Activated B cell treated with CpG ODN at 0.5 μM for 24 hours (primary cell): Measurements from ENCODE around the gene MAVS. TPM values are rescaled to one million over a fixed set of nuclear protein-coding genes. Genes with fewer than 3 reads are reported as not detected.
"Not testable (repeated sequence)": the region's sequence is repeated elsewhere in the genome, so short reads cannot be mapped to it uniquely, and the experiment has no call there.

Source experiments
- ATAC-seq: fragments of 200-7000 bp; cut with Tn5 transposase; one replicate; pipeline ENCODE4 v1.10.0; 2021; ENCODE audit warnings: low read depth, mild to moderate bottlenecking, moderate library complexity
- CTCF ChIA-PET: fragments of 350-600 bp; sonication (Branson Sonifier 250); formaldehyde crosslinking; loops from one replicate; lab custom pipeline; 2021; ENCODE audit warnings: antibody characterized with exemption; lab: Charles Lee
- POLR2A ChIA-PET: fragments of 350-600 bp; sonication (Branson Sonifier 250); formaldehyde crosslinking; loops from one replicate; lab custom pipeline; 2021; ENCODE audit warnings: antibody characterized with exemption; lab: Charles Lee
- DNase-seq: peaks from one replicate; pipeline ENCODE4 v3.0.0; 2022
- H3K27ac Mint-ChIP-seq: one replicate; pipeline ENCODE4 v1.8.0; 2020; ENCODE audit warnings: mixed read lengths
- H3K27me3 Mint-ChIP-seq: one replicate; pipeline ENCODE4 v1.8.0; 2021; ENCODE audit warnings: mixed read lengths
- H3K36me3 Mint-ChIP-seq: one replicate; pipeline ENCODE4 v1.8.0; 2021; ENCODE audit warnings: low read depth, mixed read lengths
- H3K4me1 Mint-ChIP-seq: one replicate; pipeline ENCODE4 v1.8.0; 2021; ENCODE audit warnings: mixed read lengths
- H3K4me3 Mint-ChIP-seq: one replicate; pipeline ENCODE4 v1.8.0; 2020; ENCODE audit warnings: mild to moderate bottlenecking, mixed read lengths
- H3K9me3 Mint-ChIP-seq: one replicate; pipeline ENCODE4 v1.8.0; 2020; ENCODE audit warnings: mixed read lengths
- CTCF ChIP-seq: fragments of 200-600 bp; IDR thresholded peaks from one replicate; pipeline ENCODE4 v1.8.0; 2022; ENCODE audit warnings: antibody characterized with exemption, mild to moderate bottlenecking
- intact Hi-C: fragments of 100-400 bp; cut with micrococcal nuclease; formaldehyde crosslinking; loops from one replicate; pipeline ENCODE4 v1.15.1; 2024
- total RNA-seq: library from RNA; stranded (reverse); gene quantifications from 2 replicates; pipeline ENCODE4 v1.2.3, GENCODE V29; 2022

MAVS gene
- total RNA-seq, 1 donor from 2014 or later = 39.7 TPM

GRCh38 chr20:3890999-3891929 lies 44.6 kb downstream of the MAVS start:
- Mint-ChIP-seq H3K27me3 (no peaks in the 10 kb centered on the region), H3K9me3 (no peaks in the 10 kb centered on the region), H3K4me3 (peak overlapping the region; percentile 97), H3K27ac (peak overlapping the region; percentile 92), H3K4me1 (peaks cover 66% of the 10 kb centered on the region), H3K36me3 (peaks cover 35% of the 10 kb centered on the region)
- DNase-seq = no peak
- no peak for TF ChIP-seq CTCF
- intact Hi-C loops = loop anchor here (2.0 kb wide), 1 partner anchor 16 kb away; no protein-coding TSS in a partner anchor
- CTCF ChIA-PET = interaction anchor here (1.4 to 1.9 kb wide), 2 partner anchors 10 to 194 kb away, joined by 3 to 9 read pairs; no protein-coding TSS in a partner anchor
- no peak for ATAC-seq
- POLR2A ChIA-PET = interaction anchor here (0.5 to 2.7 kb wide), 9 partner anchors 8 to 195 kb away, joined by 3 to 13 read pairs (median 4); partner anchors contain the start of genes ADISSP and AP5S1

DNA sequence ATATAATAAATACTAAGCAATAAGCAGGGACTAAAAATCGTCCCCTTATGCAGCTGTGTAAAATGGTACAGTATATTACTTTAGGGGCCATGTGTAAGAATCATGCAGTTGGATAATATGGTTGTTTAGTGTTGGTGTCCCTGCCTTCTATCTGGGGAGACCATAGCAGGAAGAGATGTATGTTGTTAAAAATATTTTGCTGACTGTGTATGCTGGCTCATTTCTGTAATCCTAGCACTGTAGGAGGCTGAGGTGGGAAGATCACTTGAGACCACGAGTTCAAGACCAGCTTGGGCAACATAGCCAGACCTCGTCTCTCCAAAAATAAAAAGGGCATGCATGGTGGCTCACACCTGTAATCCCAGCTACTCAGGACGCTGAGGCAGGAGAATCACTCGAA lies 48.2 kb downstream of the MAVS start:
- H3K27ac Mint-ChIP-seq = no peak overlapping the region
- CTCF ChIA-PET = no interaction called here
- no peak for ATAC-seq
- TF ChIP-seq CTCF = no peak
- H3K36me3 Mint-ChIP-seq = peaks cover 33% of the 10 kb centered on the region
- peaks cover 82% of the 10 kb centered on the region for H3K4me1 Mint-ChIP-seq
- POLR2A ChIA-PET = interaction anchor here (0.5 to 0.9 kb wide), 5 partner anchors 9 to 1022 kb away, joined by 3 to 12 read pairs (median 6); no protein-coding TSS in a partner anchor
- intact Hi-C loops = no loop called here
- no peaks in the 10 kb centered on the region for H3K27me3 Mint-ChIP-seq
- DNase-seq = no peak
- no peaks in the 10 kb centered on the region for H3K9me3 Mint-ChIP-seq
- peak overlapping the region; percentile 19 for H3K4me3 Mint-ChIP-seq

DNA sequence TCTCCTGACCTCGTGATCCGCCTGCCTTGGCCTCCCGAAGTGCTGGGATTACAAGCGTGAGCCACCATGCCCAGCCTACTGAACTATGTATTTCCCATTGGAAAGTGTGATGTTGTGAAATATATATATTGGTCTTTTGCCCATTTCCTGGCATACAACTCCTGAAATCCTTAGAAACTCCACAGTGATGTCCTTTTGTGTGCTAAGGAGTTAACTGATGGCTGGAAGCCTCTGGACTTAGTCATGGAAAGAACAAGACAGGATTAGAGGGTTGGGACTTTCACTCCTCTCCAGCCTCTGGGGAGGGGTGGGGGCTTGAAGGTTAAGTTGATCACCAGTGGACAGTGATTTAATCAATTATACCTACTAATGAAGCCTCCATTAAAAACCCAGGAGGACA lies 49.7 kb downstream of the MAVS start:
- Mint-ChIP-seq H3K9me3 (no peaks in the 10 kb centered on the region), H3K27me3 (no peaks in the 10 kb centered on the region), H3K36me3 (peaks cover 26% of the 10 kb centered on the region), H3K27ac (no peak overlapping the region), H3K4me1 (peaks cover 82% of the 10 kb centered on the region), H3K4me3 (no peak overlapping the region)
- ATAC-seq (no peak), DNase-seq (no peak)
- CTCF ChIA-PET = no interaction called here
- intact Hi-C loops = no loop called here
- POLR2A ChIA-PET = interaction anchor here (0.6 kb wide), 1 partner anchor 10 kb away, joined by 3 read pairs; no protein-coding TSS in a partner anchor
- no peak for TF ChIP-seq CTCF

- POLR2A ChIA-PET = no interaction called here
- Mint-ChIP-seq H3K36me3 (peaks cover 20% of the 10 kb centered on the region), H3K4me3 (peak overlapping the region; percentile 28), H3K9me3 (no peaks in the 10 kb centered on the region), H3K27ac (peak overlapping the region; percentile 36), H3K4me1 (peaks cover 82% of the 10 kb centered on the region), H3K27me3 (no peaks in the 10 kb centered on the region)
- no peak for ATAC-seq
- intact Hi-C loops = no loop called here
- DNase-seq = no peak
- no peak for TF ChIP-seq CTCF
- CTCF ChIA-PET = no interaction called here
Measured at GRCh38 chr20:3896853-3897583, 50.4 kb downstream of the MAVS start.

DNA sequence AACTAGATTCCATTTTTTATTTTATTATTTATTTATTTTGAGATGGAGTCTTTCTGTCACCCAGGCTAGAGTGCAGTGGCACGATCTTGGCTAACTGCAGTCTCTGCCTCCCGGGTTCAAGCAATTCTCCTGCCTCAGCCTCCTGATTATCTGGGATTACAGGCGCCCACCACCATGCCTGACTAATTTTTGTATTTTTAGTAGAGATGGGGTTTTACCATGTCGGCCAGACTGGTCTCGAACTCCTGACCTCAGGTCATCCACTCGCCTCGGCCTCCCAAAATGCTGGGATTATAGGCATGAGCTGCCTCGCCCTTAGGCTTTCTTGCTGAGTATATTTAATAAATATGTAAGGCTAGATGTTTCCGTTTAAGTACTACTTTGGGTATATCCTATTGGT lies 51.5 kb downstream of the MAVS start:
- H3K27me3 Mint-ChIP-seq, intact Hi-C loops, POLR2A ChIA-PET, H3K27ac Mint-ChIP-seq, ATAC-seq, H3K9me3 Mint-ChIP-seq, DNase-seq, CTCF ChIA-PET, H3K4me3 Mint-ChIP-seq: not testable (repeated sequence)
- Mint-ChIP-seq H3K4me1 (peaks cover 76% of the 10 kb centered on the region), H3K36me3 (peaks cover 20% of the 10 kb centered on the region)
